Caco-2 (cell line): ENCODE measurements around the gene BCLAF1. TPM values are rescaled to one million over a fixed set of nuclear protein-coding genes. Genes with fewer than 3 reads are reported as not detected.

Experiments used
- BruUV-seq: library from RNA; stranded (reverse); fragments of 400-500 nt; replicated peaks from 2 replicates; lab custom pipeline; 2021; lab: Mats Ljungman, UMichigan
- CTCF ChIA-PET: fragments of 300-600 bp; sonication (Branson Sonifier 250); formaldehyde crosslinking; loops from one replicate; lab custom pipeline; 2022; ENCODE audit warnings: antibody characterized with exemption; lab: Charles Lee
- POLR2A ChIA-PET: fragments of 300-600 bp; sonication (Branson Sonifier 250); formaldehyde crosslinking; loops from one replicate; lab custom pipeline; 2022; ENCODE audit warnings: antibody characterized with exemption; lab: Charles Lee
- DNase-seq, 2 experiments: peaks; one replicate each; pipeline versions ENCODE4 v3.0.0 to v3.0.0-alpha.2; 2020 to 2022
- H3K27me3 ChIP-seq: replicated peaks from 2 replicates; pipeline ENCODE4 v1.6.0; 2011; ENCODE audit warnings: low read length; ENCODE audit not compliant: control insufficient read depth, insufficient read depth
- H3K36me3 ChIP-seq: 2 replicates; pipeline ENCODE4 v1.5.1; 2011; ENCODE audit warnings: low read length; ENCODE audit not compliant: control insufficient read depth, insufficient read depth
- H3K4me1 ChIP-seq: fragments of 250-450 bp; sonication (Bioruptor Pico); 2 replicates; pipeline ENCODE4 v1.5.1; 2020; ENCODE audit warnings: mild to moderate bottlenecking
- H3K4me3 ChIP-seq: 2 replicates; pipeline ENCODE4 v1.5.1; 2011; ENCODE audit warnings: low read depth, mild to moderate bottlenecking, control low read depth, low read length
- H3K9me3 ChIP-seq: fragments of 250-450 bp; sonication (Bioruptor Pico); 2 replicates; pipeline ENCODE4 v1.5.1; 2020; ENCODE audit warnings: mild to moderate bottlenecking, moderate library complexity
- H3K27ac Mint-ChIP-seq: one replicate; pipeline ENCODE4 v1.8.0; 2022; ENCODE audit warnings: mixed read lengths; ENCODE audit not compliant: unreplicated experiment
- H3K27me3 Mint-ChIP-seq: one replicate; pipeline ENCODE4 v1.8.0; 2022; ENCODE audit warnings: mixed read lengths; ENCODE audit not compliant: insufficient read depth, unreplicated experiment
- H3K36me3 Mint-ChIP-seq: one replicate; pipeline ENCODE4 v1.8.0; 2022; ENCODE audit warnings: mild to moderate bottlenecking, mixed read lengths; ENCODE audit not compliant: insufficient read depth, unreplicated experiment
- H3K4me1 Mint-ChIP-seq: one replicate; pipeline ENCODE4 v1.8.0; 2022; ENCODE audit warnings: low read depth, mixed read lengths; ENCODE audit not compliant: unreplicated experiment
- H3K4me3 Mint-ChIP-seq: one replicate; pipeline ENCODE4 v1.8.0; 2022; ENCODE audit warnings: mild to moderate bottlenecking, moderate library complexity, mixed read lengths; ENCODE audit not compliant: unreplicated experiment
- H3K9me3 Mint-ChIP-seq: one replicate; pipeline ENCODE4 v1.8.0; 2022; ENCODE audit warnings: mixed read lengths; ENCODE audit not compliant: unreplicated experiment
- CTCF ChIP-seq, 2 experiments: fragments of 200-600 bp in 1 of 2; IDR thresholded peaks; 1 replicate in 1 of 2; 2 replicates in 1 of 2; pipeline versions ENCODE4 v1.5.1 to v1.8.0; 2011 to 2022; ENCODE audit warnings: antibody characterized with exemption in 1 of 2, control low read depth in 1 of 2, inconsistent platforms in 1 of 2, low read depth in 1 of 2, low read length in 1 of 2, mild to moderate bottlenecking in 1 of 2, moderate library complexity in 1 of 2; ENCODE audit not compliant: insufficient read depth in 1 of 2, severe bottlenecking in 1 of 2, unreplicated experiment in 1 of 2
- intact Hi-C: fragments of 100-400 bp; cut with micrococcal nuclease; formaldehyde crosslinking; loops from one replicate; pipeline ENCODE4 v1.10.0; 2022; ENCODE audit not compliant: unreplicated experiment
- total RNA-seq: library from RNA; stranded (reverse); gene quantifications from 2 replicates; pipeline ENCODE4 v1.2.3, GENCODE V29; 2022

Gene BCLAF1
- total RNA-seq, 1 experiment from 2014 or later, result 178 TPM

GRCh38 chr6:136213853-136214252 is 75.8 kb downstream of the BCLAF1 start:
- no peak for DNase-seq
- BruUV-seq, result no TSS peak
- Histone ChIP-seq H3K9me3 (no peaks in the 10 kb centered on the region), H3K27me3 (no peaks in the 10 kb centered on the region), H3K4me1 (no peaks in the 10 kb centered on the region), H3K4me3 (no peak overlapping the region), H3K36me3 (no peaks in the 10 kb centered on the region)
- Mint-ChIP-seq H3K4me3 (no peak overlapping the region), H3K4me1 (no peaks in the 10 kb centered on the region), H3K36me3 (no peaks in the 10 kb centered on the region), H3K27ac (no peak overlapping the region), H3K27me3 (peaks cover 4% of the 10 kb centered on the region), H3K9me3 (peaks cover 10% of the 10 kb centered on the region)
- TF ChIP-seq CTCF (IDR thresholded peaks at IDR 0.05; ENCODE audit: insufficient read depth in 1 of 2, low read depth in 1 of 2, low read length in 1 of 2, severe bottlenecking in 1 of 2, unreplicated experiment in 1 of 2), result no peak
- POLR2A ChIA-PET, result no interaction called here
- intact Hi-C loops, result no loop called here
- CTCF ChIA-PET, result no interaction called here

DNA sequence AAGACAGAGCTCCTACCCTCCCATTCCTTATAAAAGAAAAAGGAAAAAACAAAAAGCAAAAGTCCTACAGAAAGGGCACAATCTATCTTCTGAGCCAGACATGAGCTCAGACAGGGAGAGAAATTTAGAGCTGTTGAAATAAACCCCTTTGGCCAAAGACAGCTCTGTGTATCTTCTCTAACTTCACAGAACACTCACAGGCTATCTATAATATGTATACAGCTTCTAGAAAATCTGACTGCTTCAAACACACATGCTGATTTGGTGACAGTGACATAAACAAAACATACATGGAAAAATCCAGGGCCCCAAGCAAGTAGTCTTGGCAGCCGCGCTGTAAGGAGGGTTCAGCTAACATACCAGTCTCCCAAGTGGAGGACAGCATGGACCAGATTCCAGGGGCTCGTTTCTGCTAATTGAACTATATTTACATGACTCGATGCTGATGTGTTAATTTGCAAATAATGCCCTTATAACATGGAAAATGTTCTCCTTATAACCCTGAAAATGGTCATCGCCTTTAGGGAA is 76.6 kb downstream of the BCLAF1 start:
- H3K4me1 ChIP-seq, result no peaks in the 10 kb centered on the region
- Mint-ChIP-seq H3K27me3 (peaks cover 6% of the 10 kb centered on the region), H3K4me3 (no peak overlapping the region), H3K36me3 (no peaks in the 10 kb centered on the region), H3K4me1 (no peaks in the 10 kb centered on the region), H3K9me3 (peaks cover 10% of the 10 kb centered on the region), H3K27ac (no peak overlapping the region)
- BruUV-seq, result no TSS peak
- H3K9me3 ChIP-seq, result no peaks in the 10 kb centered on the region
- no peak overlapping the region for H3K4me3 ChIP-seq
- DNase-seq, result no peak
- no peaks in the 10 kb centered on the region for H3K36me3 ChIP-seq
- no peak for TF ChIP-seq CTCF (IDR thresholded peaks at IDR 0.05; ENCODE audit: insufficient read depth in 1 of 2, low read depth in 1 of 2, low read length in 1 of 2, severe bottlenecking in 1 of 2, unreplicated experiment in 1 of 2)
- ChIA-PET CTCF (interaction anchor here (0.7 kb wide), 1 partner anchor 110 kb away, joined by 4 read pairs; no protein-coding TSS in a partner anchor), POLR2A (no interaction called here)
- intact Hi-C loops, result no loop called here
- no peaks in the 10 kb centered on the region for H3K27me3 ChIP-seq

DNA sequence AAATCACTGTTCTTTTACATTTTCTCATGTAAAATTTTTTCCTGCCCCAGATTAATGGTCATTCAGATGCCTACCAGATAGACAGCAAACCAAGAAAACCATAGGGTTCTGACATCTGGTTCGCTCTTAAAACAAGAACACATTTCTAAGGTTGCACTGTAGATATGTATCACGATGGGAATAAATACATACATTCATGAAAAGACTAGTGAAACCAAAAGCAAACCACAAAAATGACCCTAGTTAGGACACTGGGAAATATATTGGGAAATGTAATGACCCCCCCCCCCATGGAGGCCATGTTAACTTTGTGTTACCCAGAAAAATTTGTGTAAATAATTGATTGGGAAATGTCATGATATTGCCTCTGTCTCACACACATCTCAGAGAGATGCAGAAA is 77.0 kb downstream of the BCLAF1 start:
- no peaks in the 10 kb centered on the region for H3K4me1 Mint-ChIP-seq
- Histone ChIP-seq H3K4me3 (no peak overlapping the region), H3K4me1 (no peaks in the 10 kb centered on the region), H3K36me3 (no peaks in the 10 kb centered on the region), H3K27me3 (no peaks in the 10 kb centered on the region), H3K9me3 (no peaks in the 10 kb centered on the region)
- H3K4me3 Mint-ChIP-seq, result no peak overlapping the region
- no peak for TF ChIP-seq CTCF (IDR thresholded peaks at IDR 0.05; ENCODE audit: insufficient read depth in 1 of 2, low read depth in 1 of 2, low read length in 1 of 2, severe bottlenecking in 1 of 2, unreplicated experiment in 1 of 2)
- no peak for DNase-seq
- no peak overlapping the region for H3K27ac Mint-ChIP-seq
- BruUV-seq, result no TSS peak
- POLR2A ChIA-PET, result no interaction called here
- H3K9me3 Mint-ChIP-seq, result peaks cover 10% of the 10 kb centered on the region
- intact Hi-C loops, result no loop called here
- no peaks in the 10 kb centered on the region for H3K36me3 Mint-ChIP-seq
- H3K27me3 Mint-ChIP-seq, result peaks cover 6% of the 10 kb centered on the region
- CTCF ChIA-PET, result interaction anchor here (0.7 kb wide), 1 partner anchor 110 kb away, joined by 4 read pairs; no protein-coding TSS in a partner anchor
